ENCODE data around the gene CHEK2.

GRCh38 chr22:28650463-28650862 is 91.2 kb downstream of the CHEK2 start:
- TF ChIP-seq GATA3 (IDR thresholded peaks at IDR 0.05; ENCODE audit: low read depth, low read length) (no peak), GATA2 (IDR thresholded peaks at IDR 0.05; ENCODE audit: low read depth, low read length) (no peak)

Measured in SH-SY5Y (cell line).